ENCODE data around the gene GIPC3.
"Not testable (repeated sequence)": the region's sequence is repeated elsewhere in the genome, so short reads cannot be mapped to it uniquely, and the experiment has no call there.

GIPC3 gene

GRCh38 chr19:3575949-3576673, 9.2 kb upstream of the GIPC3 start:
- Histone ChIP-seq H3K27ac (no peak overlapping the region), H3K36me3 (peaks cover 5% of the 10 kb centered on the region), H3K9me3 (no peaks in the 10 kb centered on the region), H3K4me3 (ENCODE audit: low read depth in 1 of 2, low read length in 1 of 2) (peak overlapping the region; percentile 39 to 56), H3K4me1 (ENCODE audit: control insufficient read depth in 1 of 2, insufficient read depth in 1 of 2, low read depth in 1 of 2, low read length in 1 of 2) (peaks cover 22 to 28% of the 10 kb centered on the region in 2 experiments), H3K27me3 (no peaks in the 10 kb centered on the region)
- no peak for TF ChIP-seq CTCF (IDR thresholded peaks at IDR 0.05)

GRCh38 chr19:3576696-3577443, 8.4 kb upstream of the GIPC3 start:
- H3K27me3 ChIP-seq = no peaks in the 10 kb centered on the region

GRCh38 chr19:3577723-3578344, 7.4 kb upstream of the GIPC3 start:
- no peaks in the 10 kb centered on the region for H3K27me3 ChIP-seq
- H3K36me3 ChIP-seq = peaks cover 5% of the 10 kb centered on the region
- H3K4me3 ChIP-seq (ENCODE audit: low read depth in 1 of 2, low read length in 1 of 2) = no peak overlapping the region
- no peak overlapping the region for H3K27ac ChIP-seq
- no peaks in the 10 kb centered on the region for H3K9me3 ChIP-seq
- no peak for TF ChIP-seq CTCF (IDR thresholded peaks at IDR 0.05)
- peaks cover 16 to 19% of the 10 kb centered on the region in 2 experiments for H3K4me1 ChIP-seq (ENCODE audit: control insufficient read depth in 1 of 2, insufficient read depth in 1 of 2, low read depth in 1 of 2, low read length in 1 of 2)

More at GRCh38 chr19:3576696-3577443, 8.4 kb upstream of the GIPC3 start:
- no peak for TF ChIP-seq CTCF (IDR thresholded peaks at IDR 0.05)
- peaks cover 5% of the 10 kb centered on the region for H3K36me3 ChIP-seq
- H3K27ac ChIP-seq = no peak overlapping the region
- H3K4me1 ChIP-seq (ENCODE audit: control insufficient read depth in 1 of 2, insufficient read depth in 1 of 2, low read depth in 1 of 2, low read length in 1 of 2) = peaks cover 21 to 25% of the 10 kb centered on the region in 2 experiments
- H3K9me3 ChIP-seq = no peaks in the 10 kb centered on the region
- peak overlapping the region; percentile 39 to 56 for H3K4me3 ChIP-seq (ENCODE audit: low read depth in 1 of 2, low read length in 1 of 2)

GRCh38 chr19:3578390-3578789, 6.9 kb upstream of the GIPC3 start:
- peaks cover 13 to 14% of the 10 kb centered on the region in 2 experiments for H3K4me1 ChIP-seq (ENCODE audit: control insufficient read depth in 1 of 2, insufficient read depth in 1 of 2, low read depth in 1 of 2, low read length in 1 of 2)
- H3K9me3 ChIP-seq = no peaks in the 10 kb centered on the region
- H3K27ac ChIP-seq = no peak overlapping the region
- peaks cover 5% of the 10 kb centered on the region for H3K36me3 ChIP-seq
- H3K27me3 ChIP-seq = peaks cover 3% of the 10 kb centered on the region
- TF ChIP-seq CTCF (IDR thresholded peaks at IDR 0.05) = no peak
- H3K4me3 ChIP-seq (ENCODE audit: low read depth in 1 of 2, low read length in 1 of 2) = no peak overlapping the region

- H3K27ac ChIP-seq = no peak overlapping the region
- H3K4me3 ChIP-seq (ENCODE audit: low read depth in 1 of 2, low read length in 1 of 2) = no peak overlapping the region
These were observed 4.9 kb upstream of the GIPC3 start for GRCh38 chr19:3580156-3580934.

GRCh38 chr19:3581792-3582191, 3.5 kb upstream of the GIPC3 start:
- not testable (repeated sequence) for H3K27ac ChIP-seq; H3K9me3 ChIP-seq; H3K4me1 ChIP-seq (ENCODE audit: control insufficient read depth in 1 of 2, insufficient read depth in 1 of 2, low read depth in 1 of 2, low read length in 1 of 2); H3K4me3 ChIP-seq (ENCODE audit: low read depth in 1 of 2, low read length in 1 of 2); H3K36me3 ChIP-seq
- H3K27me3 ChIP-seq = peaks cover 37% of the 10 kb centered on the region

More at GRCh38 chr19:3580156-3580934, 4.9 kb upstream of the GIPC3 start:
- H3K27me3 ChIP-seq = peaks cover 23% of the 10 kb centered on the region
- H3K36me3 ChIP-seq = peaks cover 5% of the 10 kb centered on the region
- H3K4me1 ChIP-seq (ENCODE audit: control insufficient read depth in 1 of 2, insufficient read depth in 1 of 2, low read depth in 1 of 2, low read length in 1 of 2) = peaks cover 6% of the 10 kb centered on the region in 2 experiments
- no peaks in the 10 kb centered on the region for H3K9me3 ChIP-seq
- TF ChIP-seq CTCF (IDR thresholded peaks at IDR 0.05) = no peak

- H3K27ac ChIP-seq; H3K36me3 ChIP-seq; H3K4me1 ChIP-seq (ENCODE audit: control insufficient read depth in 1 of 2, insufficient read depth in 1 of 2, low read depth in 1 of 2, low read length in 1 of 2); H3K4me3 ChIP-seq (ENCODE audit: low read depth in 1 of 2, low read length in 1 of 2); H3K9me3 ChIP-seq: not testable (repeated sequence)
- H3K27me3 ChIP-seq = peaks cover 44% of the 10 kb centered on the region
These were observed 1.1 kb upstream of the GIPC3 start for GRCh38 chr19:3584036-3584802.
